NCI-H1048 (cell line): Measurements from ENCODE around the gene PANK4.

Experiments used
- DNase-seq: peaks from one replicate; lab custom pipeline; 2025; lab: John Stamatoyannopoulos, UW

PANK4 gene

DNA sequence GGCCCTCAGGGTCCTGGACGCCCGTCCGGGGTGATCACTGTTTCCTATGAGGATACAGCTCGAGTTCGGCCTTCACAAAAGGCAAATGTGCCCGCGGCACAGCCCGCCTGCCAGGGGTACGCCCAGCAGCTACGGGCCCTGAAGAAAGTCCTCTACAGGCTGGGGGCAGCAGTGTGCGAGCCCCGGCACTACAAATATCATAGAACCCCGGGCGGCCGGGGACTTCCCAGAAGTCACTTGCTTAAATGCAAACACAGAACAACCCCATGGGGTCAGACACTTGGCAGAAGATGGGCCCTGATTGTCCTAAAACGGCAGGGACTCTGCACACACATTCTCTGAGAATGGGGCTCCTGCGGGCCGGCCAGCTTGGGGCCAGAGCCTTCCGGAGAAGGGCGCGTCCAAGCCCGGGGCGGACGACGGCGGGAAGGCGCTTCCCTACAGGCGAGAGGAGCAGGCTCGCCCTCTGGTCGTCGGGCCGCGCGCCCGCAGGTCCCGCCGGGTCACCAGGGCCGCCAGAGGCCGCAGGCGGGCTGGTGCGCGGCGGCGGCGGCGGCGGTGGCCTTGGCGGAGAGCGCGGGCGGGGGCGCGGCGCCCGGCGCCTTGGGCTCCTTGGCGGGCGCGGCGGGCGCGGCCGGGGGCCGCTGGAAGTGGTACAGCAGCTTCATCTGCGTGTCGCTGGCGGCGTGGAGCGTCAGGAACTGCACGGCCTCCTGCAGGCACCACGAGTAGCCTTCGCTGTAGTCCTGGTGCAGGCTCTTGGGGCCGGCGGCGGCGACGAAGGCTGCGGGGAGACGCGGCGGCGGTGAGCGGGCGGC, 2.8 kb upstream of the PANK4 start:
- no peak for DNase-seq

DNA sequence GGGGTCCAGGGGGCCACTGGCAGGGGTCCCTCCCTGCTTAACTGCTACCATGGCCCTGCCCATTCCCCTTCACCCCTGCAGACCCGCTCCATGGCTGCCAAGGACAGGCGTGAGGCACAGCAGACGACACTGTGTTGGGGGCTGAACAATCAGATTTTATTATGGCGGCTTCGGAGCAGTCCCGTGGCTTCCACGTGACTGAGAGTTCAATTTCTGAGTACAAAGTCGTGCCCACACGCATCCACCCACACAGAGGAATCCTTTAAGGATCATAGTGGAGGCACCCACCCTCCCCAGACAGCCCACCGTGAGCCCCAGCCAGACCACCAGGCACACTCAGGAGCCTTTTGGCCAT, 2.2 kb upstream of the PANK4 start:
- DNase-seq, result no peak

GRCh38 chr1:2528016-2528415, 1.6 kb upstream of the PANK4 start:
- no peak for DNase-seq

- DNase-seq, result no peak
Measured at GRCh38 chr1:2527556-2527860, 1.1 kb upstream of the PANK4 start.

DNA sequence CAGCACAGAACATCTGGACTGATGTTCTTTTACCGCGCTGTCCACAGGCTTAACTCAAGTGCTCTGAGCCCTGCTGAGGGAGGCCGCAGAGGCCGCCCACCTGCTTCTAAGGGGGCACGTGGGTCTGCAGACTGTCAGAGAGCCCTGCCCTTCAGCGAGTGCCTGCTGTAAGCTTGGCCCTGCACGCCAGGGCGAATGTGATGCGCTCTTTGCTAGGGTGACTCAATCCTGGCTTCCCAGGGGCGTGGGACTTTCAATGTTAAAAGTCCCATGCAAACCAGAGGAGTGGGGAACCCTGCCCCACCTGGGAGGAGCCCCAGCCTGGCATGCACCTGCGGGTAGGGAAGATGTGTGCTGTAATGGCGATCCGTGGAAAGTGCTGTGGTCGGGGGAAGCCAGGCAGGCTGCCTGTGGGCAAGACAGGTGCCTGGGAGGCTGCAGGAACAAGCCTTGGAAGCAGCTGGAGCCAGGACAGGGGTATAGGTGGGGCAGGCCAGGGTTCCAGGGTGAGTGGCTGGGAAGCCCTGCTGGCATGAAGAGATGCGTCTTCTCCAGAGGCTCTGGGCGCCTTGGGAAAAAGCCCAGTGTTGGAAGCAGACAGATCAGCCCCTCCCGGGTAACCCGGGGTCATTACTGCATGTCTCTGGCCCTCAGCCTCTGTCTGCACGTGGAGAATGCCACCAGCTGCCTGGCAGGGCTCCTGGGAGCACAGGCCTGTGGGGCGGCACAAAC, 594 bp upstream of the PANK4 start:
- no peak for DNase-seq

- DNase-seq, result no peak
Measured at GRCh38 chr1:2525572-2525919, 850 bp downstream of the PANK4 start.

GRCh38 chr1:2523891-2524609, 2.3 kb downstream of the PANK4 start:
- DNase-seq, result no peak

DNA sequence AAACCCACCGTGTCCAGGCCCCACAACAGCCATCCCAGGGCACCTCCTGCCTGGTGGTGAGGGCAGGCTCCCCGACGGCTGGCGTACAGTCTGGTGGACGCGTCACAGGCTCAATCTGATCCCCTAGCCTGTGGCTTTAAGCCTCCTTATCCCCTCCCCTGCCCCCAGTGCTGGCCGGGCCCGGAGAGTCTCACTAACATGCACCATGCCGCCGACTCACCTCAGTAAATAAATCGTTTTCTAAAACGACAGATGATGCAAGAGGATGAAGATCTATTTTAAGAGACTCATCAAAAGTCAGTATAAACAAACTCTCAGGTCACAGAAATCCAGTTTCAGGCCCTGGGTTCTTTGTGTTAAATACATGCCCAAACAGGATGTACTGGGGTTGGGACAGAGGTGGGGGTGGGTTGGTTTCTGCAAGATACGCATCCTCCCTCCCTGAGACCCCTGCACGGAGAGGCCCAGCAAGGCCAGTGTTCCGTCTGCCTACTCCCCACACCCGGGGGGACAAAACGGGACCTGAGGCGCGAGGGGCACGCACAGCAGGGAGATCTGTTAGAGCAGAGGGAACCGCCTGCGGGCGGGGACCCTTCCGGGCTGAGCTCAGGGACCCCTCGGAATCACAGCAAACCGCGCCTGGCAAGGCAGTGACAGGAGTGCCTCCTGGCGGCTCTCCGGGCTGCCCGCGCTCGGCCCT, 3.1 kb downstream of the PANK4 start:
- DNase-seq, result no peak

GRCh38 chr1:2522230-2522629, 4.2 kb downstream of the PANK4 start:
- no peak for DNase-seq

DNA sequence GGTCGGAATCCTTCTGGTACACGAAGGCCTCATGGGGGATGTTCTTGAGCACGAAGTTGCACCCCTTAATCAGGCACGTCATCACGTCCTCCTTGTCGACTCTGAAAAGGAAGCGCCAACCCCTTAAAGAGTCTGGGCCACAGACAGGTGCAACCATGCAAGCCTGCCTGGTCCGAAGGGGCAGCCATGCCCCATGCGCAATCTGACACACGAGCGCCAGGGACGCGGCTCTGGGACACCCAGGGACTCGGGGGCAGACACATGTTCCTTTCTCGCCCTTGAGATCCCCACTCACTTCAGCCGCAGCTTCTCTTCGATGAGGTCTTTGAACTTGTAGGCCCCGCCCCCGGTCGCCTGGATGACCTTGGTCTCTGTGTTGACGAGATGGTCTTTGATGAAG, 5.6 kb downstream of the PANK4 start:
- DNase-seq, result no peak

DNA sequence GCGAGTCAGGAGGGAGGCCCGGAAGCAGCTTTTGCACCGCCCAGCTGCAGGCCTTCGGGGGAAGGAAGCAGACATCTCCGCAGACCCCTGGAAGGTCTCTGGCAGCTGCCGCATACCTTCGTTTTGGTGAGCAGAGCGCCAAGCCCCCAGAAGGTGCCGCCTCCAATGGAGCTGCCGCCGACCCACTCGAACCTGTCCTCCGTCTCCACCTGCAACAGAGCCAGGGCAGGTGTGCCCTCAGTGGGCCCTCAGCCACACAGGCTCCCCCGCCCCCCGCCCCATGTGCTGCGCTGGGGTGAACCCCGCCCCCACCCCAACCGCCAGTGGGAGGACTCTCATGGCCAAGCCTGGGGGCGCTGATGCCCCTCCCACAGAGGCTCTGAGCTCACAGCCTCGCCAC, 6.2 kb downstream of the PANK4 start:
- DNase-seq, result no peak

DNA sequence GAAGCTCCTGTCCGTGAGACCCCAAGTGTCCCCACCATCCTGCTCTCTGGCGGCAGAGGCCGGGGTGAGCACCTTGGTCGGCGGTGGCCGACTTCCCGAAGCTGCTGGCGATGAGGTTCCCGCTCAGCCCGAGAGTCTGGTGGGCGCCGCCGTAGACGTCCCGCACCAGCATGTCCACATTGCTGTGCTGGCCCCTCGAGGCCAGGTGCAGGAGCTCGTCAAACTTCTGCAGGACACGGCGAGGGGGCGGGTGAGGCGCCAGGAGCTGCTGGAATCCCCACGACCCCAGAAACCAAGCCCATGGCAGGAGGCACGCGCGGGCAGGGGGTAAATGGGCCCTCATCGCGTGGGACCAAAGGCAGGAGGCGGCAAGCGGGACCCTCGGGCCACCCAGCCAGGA, 6.7 kb downstream of the PANK4 start:
- DNase-seq, result no peak

GRCh38 chr1:2519029-2519685, 7.2 kb downstream of the PANK4 start:
- DNase-seq, result no peak

DNA sequence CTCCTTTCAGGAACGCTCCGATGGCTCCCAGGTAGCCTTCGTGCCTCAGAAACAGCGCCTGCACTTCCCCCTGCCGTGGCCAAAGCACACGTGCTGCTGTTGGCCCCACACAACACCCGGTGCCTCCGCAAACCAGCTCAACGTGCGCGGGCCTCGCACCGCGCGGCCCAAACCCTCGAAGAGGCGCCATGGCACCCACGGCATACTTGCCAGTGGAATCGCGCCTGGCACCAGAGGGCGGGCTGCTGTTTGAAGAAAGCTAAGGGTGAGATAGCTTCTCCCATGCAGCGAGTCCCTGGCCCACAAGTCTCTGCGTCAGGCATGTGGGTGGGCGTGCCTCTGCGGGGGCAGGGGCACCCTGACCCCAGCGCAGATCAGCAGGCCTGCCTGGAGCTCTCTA, 7.9 kb downstream of the PANK4 start:
- DNase-seq, result no peak

DNA sequence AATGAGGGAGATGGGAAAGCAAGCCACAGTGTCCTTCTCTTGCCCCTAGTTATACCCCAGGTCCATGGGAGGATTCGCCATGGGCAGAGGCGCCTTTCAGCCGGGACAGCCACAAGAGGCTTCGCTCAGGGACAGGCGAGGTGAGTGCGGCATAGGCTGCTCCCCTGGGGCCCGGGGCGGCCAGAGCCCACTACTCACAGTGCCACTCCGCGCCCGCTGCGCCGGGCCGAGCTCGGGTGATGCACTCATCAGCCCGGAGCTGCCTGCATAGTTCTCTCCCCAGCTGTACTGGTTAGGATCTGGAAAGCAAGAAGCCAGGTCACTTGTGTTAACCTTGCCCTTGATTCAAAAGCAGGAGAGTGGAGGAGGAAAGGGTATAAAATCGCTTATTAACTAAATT, 8.4 kb downstream of the PANK4 start:
- no peak for DNase-seq

GRCh38 chr1:2516946-2517345, 9.4 kb downstream of the PANK4 start:
- DNase-seq, result no peak

DNA sequence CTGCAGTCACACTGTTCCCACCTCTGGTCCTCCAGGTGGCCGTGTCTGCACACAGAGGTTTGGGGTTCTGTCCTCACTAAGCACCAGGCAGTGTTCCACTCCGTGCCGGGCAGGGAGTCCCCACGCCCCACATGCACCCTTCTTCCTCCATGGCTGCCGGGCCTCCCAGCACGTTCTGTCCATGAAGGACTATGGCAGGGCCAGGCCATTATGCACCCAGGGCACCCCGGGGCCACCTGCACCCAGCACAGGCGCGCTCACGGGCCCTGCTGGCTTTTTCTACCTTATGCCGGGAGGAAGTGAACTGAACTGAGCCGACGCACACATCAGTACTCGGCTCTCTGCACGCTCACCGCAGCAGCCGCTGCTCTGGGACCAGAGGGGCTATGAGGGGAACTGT, 10.3 kb downstream of the PANK4 start:
- DNase-seq, result no peak

- DNase-seq, result no peak
Measured at GRCh38 chr1:2515763-2516080, 10.7 kb downstream of the PANK4 start.

DNA sequence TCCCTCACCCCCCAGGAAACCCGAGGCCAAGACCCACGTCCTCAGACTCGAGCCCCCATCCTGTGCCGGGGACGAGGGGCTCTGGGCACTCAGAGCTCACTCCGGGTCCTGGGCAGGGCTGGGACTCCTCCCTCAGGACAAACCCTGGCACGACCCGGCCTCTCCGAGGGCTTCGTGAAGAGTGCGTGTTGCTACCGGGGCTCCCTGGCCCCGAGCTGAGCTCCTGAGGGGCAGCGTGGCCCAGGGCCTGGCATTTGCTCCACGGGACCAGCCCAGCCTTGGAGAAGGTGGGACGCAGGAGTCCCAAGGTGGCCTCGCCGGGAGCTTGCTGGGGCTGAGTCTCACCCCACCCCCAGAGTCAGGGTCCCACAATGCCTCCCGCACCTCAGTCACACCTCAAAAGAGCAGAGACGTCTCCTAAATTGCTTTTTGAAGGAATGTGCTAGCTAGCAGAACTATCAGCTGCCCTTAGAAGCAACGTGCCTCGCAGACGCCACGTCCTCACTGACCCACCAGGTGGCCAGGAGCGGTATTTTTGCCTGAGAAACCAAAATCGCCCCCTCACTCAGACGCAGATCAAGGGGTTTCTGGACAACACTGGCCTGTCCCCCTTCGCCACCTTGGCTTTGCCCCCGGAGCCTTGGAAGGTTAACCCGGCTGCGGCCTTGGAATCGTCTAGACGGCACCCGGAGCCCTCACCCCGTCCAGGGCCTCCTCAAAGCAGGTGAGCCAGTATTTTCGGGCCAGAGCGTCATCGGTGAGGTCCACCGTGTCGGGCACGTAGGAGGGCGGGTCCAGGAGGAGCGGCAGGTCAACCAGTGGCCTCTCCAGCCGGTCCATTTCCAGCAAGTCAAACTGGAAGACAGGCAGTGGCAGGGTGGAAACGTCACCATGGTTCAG, 11.3 kb downstream of the PANK4 start:
- no peak for DNase-seq

GRCh38 chr1:2513939-2514652, 12.3 kb downstream of the PANK4 start:
- DNase-seq, result no peak
